T-helper 22 cell (primary cell): Measurements from ENCODE around the gene TENM4.
"Not testable (repeated sequence)": the region's sequence is repeated elsewhere in the genome, so short reads cannot be mapped to it uniquely, and the experiment has no call there.

ENCODE experiments used
- DNase-seq: peaks from one replicate; pipeline ENCODE4 v3.0.0-alpha.2; 2020; ENCODE audit warnings: low read depth

The TENM4 gene

DNA sequence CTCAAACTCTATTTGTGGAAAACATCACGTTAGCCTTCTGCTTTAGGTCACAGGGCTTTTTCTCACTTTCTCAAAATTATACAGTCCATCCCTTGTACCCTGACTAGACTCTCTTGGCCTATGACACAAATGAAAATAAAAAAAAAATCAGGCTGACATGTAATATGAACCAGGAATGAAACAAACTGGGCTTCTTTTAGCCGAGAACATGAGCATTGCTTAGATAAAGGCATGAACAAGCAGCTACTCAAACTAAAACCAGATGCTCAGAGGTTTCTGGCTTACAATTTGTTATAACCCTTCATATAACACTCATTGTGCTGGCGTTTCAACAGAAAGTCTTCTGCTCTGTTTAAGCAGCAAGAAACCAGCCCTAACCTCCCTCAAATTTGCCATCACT lies 600.6 kb downstream of the TENM4 start:
- no peak for DNase-seq

DNA sequence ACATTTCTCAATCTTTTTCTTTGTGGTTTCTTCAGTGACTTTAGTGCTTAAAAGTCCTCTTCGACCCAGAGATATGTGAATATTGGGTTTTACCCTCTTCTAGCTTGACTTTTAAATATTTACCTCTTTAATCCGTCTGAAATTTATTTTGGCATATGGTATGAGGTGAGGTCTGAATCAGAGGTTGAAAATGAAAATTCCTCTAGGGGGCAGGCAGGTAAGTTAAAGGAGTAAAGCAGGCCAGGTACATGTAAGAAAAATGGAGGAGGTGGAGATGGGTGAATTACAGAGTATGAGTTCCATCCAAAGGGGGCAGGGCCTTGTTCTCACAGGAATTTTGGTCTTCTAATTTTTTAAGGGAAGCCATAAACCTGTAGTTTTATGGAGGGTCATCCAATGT lies 602.4 kb downstream of the TENM4 start:
- DNase-seq, result no peak

DNA sequence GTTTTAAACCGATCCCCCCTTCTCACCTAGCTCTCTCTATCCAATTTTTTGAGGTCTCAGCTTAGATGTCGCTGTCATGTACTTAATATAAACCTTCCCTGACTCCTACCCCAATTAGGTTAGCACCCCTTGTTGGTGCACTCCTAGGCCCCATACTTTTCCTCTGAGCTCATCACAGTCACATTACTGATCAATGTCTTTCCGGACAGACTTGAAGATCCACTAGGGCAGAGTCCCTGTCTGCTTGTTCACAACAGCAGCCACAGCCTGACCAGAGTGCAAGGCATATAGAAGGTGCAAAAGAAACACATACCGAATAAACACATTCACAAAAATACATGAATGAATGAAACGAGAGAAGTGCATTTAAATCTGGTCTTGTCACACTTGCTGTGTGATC lies 605.2 kb downstream of the TENM4 start:
- no peak for DNase-seq

DNA sequence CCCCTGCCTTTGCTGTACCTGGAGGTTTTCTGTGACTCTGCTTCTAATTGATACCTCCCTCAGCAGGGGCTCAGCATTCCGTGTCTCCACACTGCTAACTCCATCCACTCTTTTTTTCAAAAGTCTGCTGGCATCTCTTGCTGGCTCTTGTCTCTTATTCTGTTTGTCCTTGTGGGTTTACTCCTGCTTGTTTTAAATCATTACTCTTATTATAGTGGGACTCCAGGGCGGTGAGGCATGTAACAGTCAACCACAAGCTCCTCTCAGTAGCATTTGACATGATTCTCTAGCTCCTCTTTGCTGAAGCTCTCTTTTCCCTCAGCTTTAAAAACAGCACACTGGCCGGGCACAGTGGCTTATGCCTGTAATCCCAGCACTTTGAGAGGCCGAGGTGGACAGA lies 605.9 kb downstream of the TENM4 start:
- DNase-seq, result no peak

DNA sequence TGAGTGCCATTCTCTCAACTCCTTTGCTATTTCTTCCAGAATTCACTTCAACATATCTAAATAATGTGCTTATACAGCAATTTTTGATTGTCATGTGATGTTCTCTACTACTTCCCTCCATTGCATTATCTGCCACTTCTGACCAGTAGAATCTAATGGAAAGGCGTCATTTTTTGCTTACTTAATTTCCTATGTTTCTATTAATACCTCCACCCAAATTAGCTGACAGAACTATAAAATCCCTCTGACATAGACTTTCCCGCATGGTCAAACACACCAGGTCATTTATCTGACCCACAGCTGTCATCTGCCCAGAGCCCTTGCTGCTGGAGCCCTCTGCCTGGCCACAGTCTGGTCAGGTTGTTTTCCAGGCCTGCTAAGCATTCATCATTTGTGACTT lies 607.6 kb downstream of the TENM4 start:
- DNase-seq, result no peak

GRCh38 chr11:78832226-78832947 lies 608.4 kb downstream of the TENM4 start:
- no peak for DNase-seq

DNA sequence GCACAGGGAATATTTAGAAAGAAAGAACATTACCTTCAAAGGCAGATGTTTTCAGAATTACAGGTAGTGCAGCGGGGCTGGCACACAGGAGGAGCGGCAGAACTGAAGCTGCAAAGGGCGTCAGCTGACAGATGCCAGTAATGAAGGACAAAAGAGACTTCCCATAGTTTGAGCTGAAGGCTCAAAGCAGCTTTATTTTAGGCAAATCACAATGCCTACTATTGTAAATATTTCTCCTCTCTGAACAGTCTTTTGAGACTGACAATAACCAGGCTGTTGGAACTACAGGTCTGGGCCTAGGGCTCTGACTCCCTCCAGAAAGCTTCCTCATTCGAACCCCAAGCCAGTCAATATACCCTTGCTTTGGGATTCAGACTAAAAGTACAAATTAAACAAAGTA lies 609.3 kb downstream of the TENM4 start:
- DNase-seq, result no peak

DNA sequence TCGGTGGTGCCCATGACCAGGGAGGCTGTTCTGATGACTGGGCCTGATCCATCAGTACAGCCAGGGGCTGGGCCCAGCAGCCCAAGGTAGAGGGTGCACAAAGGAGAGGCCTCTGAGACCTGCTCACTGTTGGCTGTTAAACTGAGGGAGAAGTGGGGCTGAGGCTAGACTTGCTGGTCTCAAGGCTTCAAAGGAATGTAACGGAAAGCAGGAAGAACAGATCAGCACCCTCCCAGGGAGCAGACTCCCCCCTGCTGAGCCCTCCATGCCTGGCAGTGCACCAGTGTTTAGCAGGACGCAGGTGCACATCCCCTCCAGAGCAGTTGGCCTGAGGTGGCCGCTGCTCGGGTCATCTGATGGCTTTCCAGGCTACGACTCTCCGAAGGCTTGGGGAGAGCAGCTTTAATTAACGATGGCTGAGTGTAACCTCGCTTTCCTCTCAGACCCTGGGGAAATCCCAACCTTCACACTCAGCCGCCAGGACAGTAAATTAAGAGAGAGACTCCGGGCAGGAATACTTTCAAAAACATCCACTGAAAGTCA lies 610.5 kb downstream of the TENM4 start:
- no peak for DNase-seq

- no peak for DNase-seq
These were observed 611.7 kb downstream of the TENM4 start for GRCh38 chr11:78829146-78829545.

DNA sequence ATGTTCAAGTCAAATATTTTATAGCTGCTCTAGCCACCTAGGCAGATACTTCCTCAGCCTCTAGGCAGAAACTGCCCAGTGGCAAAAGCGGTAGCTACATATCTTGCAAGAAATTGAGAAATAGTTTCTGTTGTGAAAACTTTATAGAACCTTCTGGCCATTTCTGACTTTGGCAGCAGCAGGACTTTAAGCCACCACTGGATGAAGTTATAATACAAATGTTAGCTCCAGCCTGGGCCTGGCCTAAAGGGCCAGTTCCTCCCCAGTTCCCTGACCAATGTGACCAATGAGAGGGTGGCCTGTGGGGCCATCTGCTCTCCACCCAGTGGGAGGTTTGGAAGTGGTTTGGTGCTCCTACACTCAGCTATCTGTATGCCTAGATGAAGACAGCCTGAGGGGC lies 612.2 kb downstream of the TENM4 start:
- no peak for DNase-seq

DNA sequence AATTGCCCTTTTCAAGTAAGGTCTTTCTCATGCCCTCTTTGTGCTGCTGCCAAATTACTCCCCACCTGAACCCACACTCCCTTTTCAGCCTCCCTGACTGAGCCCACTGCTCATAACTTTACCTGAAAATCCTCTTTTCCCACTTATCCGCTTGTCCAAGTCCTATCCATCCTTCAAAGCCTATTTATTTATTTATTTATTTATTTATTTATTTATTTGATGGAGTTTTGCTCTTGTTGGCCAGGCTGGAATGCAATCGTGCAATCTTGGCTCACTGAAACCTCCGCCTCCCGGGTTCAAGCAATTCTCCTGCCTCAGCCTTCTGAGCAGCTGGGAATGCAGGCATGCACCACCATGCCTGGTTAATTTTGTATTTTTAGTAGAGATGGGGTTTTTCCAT lies 613.5 kb downstream of the TENM4 start:
- DNase-seq, result not testable (repeated sequence)

DNA sequence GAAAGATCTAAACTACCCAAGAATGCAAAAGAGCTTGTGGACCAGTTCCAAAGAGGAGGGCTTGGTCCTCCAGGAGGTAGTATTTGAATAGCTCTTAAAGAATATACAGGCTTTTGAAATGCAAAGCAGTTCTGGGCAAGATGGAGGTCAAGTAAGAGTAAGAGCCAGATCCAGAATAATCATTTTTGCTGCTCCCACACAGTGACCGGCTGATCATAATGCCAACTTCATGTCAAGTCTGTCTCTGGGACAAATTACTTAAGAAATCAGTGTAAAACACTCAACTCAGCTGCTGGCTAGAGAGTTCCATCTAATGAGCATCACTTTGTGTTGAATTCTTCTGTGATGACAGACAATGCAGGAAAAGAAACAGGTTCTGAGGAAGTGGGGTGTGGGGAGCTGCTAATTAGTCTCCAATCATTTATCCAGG lies 615.2 kb downstream of the TENM4 start:
- no peak for DNase-seq

GRCh38 chr11:78823588-78823987 lies 617.2 kb downstream of the TENM4 start:
- no peak for DNase-seq

- DNase-seq, result no peak
These were observed 617.9 kb downstream of the TENM4 start for GRCh38 chr11:78822931-78823423.

- no peak for DNase-seq
These were observed 619.2 kb downstream of the TENM4 start for GRCh38 chr11:78821371-78822306.

- no peak for DNase-seq
These were observed 620.1 kb downstream of the TENM4 start for GRCh38 chr11:78820741-78821140.

DNA sequence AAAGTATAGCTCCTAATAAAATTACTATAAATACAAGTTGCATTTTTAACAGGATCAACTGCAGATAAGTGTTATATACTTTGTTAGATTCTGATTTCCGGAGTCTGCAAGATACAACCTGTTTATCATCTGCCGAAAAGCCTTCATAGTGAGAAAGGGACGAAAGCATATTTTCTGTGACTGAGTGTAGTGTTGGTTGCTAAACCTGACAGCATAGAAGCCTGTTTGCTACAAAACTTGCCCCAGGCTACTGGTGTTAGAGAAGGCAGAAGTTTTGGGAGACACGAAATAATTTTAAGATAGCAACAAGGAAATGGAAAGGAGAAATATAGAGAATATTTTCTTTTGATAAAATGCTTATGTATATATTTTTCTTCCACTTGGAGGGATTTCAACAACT lies 622.6 kb downstream of the TENM4 start:
- DNase-seq, result no peak

DNA sequence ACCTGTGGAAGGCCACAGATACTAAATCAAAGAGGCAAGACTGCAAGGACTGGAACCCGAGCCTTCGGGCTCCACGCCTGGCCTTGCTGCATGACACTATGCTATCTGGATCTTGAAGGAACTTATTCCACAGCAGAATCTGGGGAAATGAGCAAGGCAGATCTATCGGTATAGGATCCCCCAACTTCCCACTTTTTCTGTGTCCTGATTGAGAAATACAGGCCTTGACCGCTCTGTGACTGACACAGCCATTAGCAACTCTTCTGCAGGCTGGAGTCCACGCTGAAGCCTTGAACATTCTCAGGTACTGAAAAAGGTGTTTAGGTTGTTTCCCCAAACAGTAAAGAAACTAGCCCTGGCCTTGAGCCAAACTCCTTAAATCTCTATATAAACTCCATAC lies 625.0 kb downstream of the TENM4 start:
- DNase-seq, result no peak

GRCh38 chr11:78812513-78813293 lies 628.1 kb downstream of the TENM4 start:
- DNase-seq, result no peak

GRCh38 chr11:78810559-78811009 lies 630.2 kb downstream of the TENM4 start:
- DNase-seq, result no peak

- DNase-seq, result no peak
These were observed 630.8 kb downstream of the TENM4 start for GRCh38 chr11:78809931-78810541.

GRCh38 chr11:78808923-78809322 lies 631.9 kb downstream of the TENM4 start:
- no peak for DNase-seq
